Measurements from ENCODE around the gene AKR1A1.
A peak's percentile ranks its signal among the peaks of the same experiment; 100 is the strongest.
"Not testable (repeated sequence)": the region's sequence is repeated elsewhere in the genome, so short reads cannot be mapped to it uniquely, and the experiment has no call there.

The AKR1A1 gene

GRCh38 chr1:45523975-45524374 is 26.7 kb upstream of the AKR1A1 start:
- not testable (repeated sequence) for DNase-seq

GRCh38 chr1:45526135-45526644 is 24.4 kb upstream of the AKR1A1 start:
- peak in 1 of 2 experiments; percentile 41 for DNase-seq

GRCh38 chr1:45530632-45531135 is 19.9 kb upstream of the AKR1A1 start:
- no peak for DNase-seq

GRCh38 chr1:45531873-45532272 is 18.8 kb upstream of the AKR1A1 start:
- DNase-seq, result no peak

GRCh38 chr1:45535988-45536766 is 14.4 kb upstream of the AKR1A1 start:
- no peak for DNase-seq

GRCh38 chr1:45536886-45537285 is 13.7 kb upstream of the AKR1A1 start:
- DNase-seq, result no peak

- DNase-seq, result no peak
Observed at GRCh38 chr1:45541193-45541592, 9.4 kb upstream of the AKR1A1 start.

GRCh38 chr1:45542591-45542990 is 8.0 kb upstream of the AKR1A1 start:
- DNase-seq, result no peak

GRCh38 chr1:45543581-45544417 is 6.8 kb upstream of the AKR1A1 start:
- DNase-seq, result no peak

- no peak for DNase-seq
Observed at GRCh38 chr1:45544530-45544929, 6.1 kb upstream of the AKR1A1 start.

- DNase-seq, result no peak
Observed at GRCh38 chr1:45545019-45545493, 5.6 kb upstream of the AKR1A1 start.

GRCh38 chr1:45545553-45546310 is 4.9 kb upstream of the AKR1A1 start:
- DNase-seq, result no peak

GRCh38 chr1:45551684-45552083 is 1.1 kb downstream of the AKR1A1 start:
- no peak for DNase-seq

GRCh38 chr1:45552331-45552730 is 1.7 kb downstream of the AKR1A1 start:
- no peak for DNase-seq

- DNase-seq, result no peak
Observed at GRCh38 chr1:45554198-45554597, 3.6 kb downstream of the AKR1A1 start.

GRCh38 chr1:45557422-45557944 is 6.9 kb downstream of the AKR1A1 start:
- no peak for DNase-seq

GRCh38 chr1:45563843-45564242 is 13.2 kb downstream of the AKR1A1 start:
- DNase-seq, result no peak

GRCh38 chr1:45566722-45567121 is 16.1 kb downstream of the AKR1A1 start:
- no peak for DNase-seq

GRCh38 chr1:45567911-45568310 is 17.3 kb downstream of the AKR1A1 start:
- DNase-seq, result no peak

- no peak for DNase-seq
Observed at GRCh38 chr1:45568421-45568820, 17.8 kb downstream of the AKR1A1 start.

GRCh38 chr1:45569571-45569961 is 18.9 kb downstream of the AKR1A1 start:
- no peak for DNase-seq

GRCh38 chr1:45569962-45570581 is 19.4 kb downstream of the AKR1A1 start:
- peak; percentile 53 to 86 for DNase-seq

All from NCI-H526 (cell line).